HT1080 (cell line): Measurements from ENCODE around the gene CCDC192. TPM values are rescaled to one million over a fixed set of nuclear protein-coding genes. Genes with fewer than 3 reads are reported as not detected.

ENCODE experiments used
- DNase-seq: peaks from one replicate; pipeline ENCODE4 v3.0.0-alpha.2; 2015; ENCODE audit warnings: low read depth
- total RNA-seq: library from RNA; depleted of rRNA; stranded (reverse); fragments of >200 nt; shearing (Covaris generic); gene quantifications from 2 replicates; pipeline ENCODE4 v1.2.3, GENCODE V29; 2014

The CCDC192 gene
- total RNA-seq, 1 experiment from 2014 or later = not detected

- DNase-seq = no peak
Measured at GRCh38 chr5:127916885-127917573, 213.8 kb downstream of the CCDC192 start.

- DNase-seq = no peak
Measured at GRCh38 chr5:127919006-127919796, 216.0 kb downstream of the CCDC192 start.

- DNase-seq = no peak
Measured at GRCh38 chr5:127919818-127920217, 216.6 kb downstream of the CCDC192 start.

- DNase-seq = no peak
Measured at GRCh38 chr5:127920936-127921335, 217.7 kb downstream of the CCDC192 start.

- DNase-seq = no peak
Measured at GRCh38 chr5:127922603-127923002, 219.4 kb downstream of the CCDC192 start.

GRCh38 chr5:127923804-127924570 lies 220.8 kb downstream of the CCDC192 start:
- no peak for DNase-seq

- DNase-seq = no peak
Measured at GRCh38 chr5:127924606-127925005, 221.4 kb downstream of the CCDC192 start.

GRCh38 chr5:127925916-127926315 lies 222.7 kb downstream of the CCDC192 start:
- DNase-seq = peak; percentile 27

GRCh38 chr5:127926974-127927373 lies 223.8 kb downstream of the CCDC192 start:
- no peak for DNase-seq

- no peak for DNase-seq
Measured at GRCh38 chr5:127928053-127928452, 224.9 kb downstream of the CCDC192 start.

- peak; percentile 42 for DNase-seq
Measured at GRCh38 chr5:127930311-127930710, 227.1 kb downstream of the CCDC192 start.

- DNase-seq = no peak
Measured at GRCh38 chr5:127931396-127931795, 228.2 kb downstream of the CCDC192 start.

GRCh38 chr5:127933348-127933747 lies 230.2 kb downstream of the CCDC192 start:
- DNase-seq = no peak

GRCh38 chr5:127934791-127935256 lies 231.6 kb downstream of the CCDC192 start:
- DNase-seq = peak; percentile 97

- no peak for DNase-seq
Measured at GRCh38 chr5:127935398-127935797, 232.2 kb downstream of the CCDC192 start.

- no peak for DNase-seq
Measured at GRCh38 chr5:127936439-127936972, 233.3 kb downstream of the CCDC192 start.

- DNase-seq = no peak
Measured at GRCh38 chr5:127938746-127939145, 235.6 kb downstream of the CCDC192 start.

GRCh38 chr5:127940854-127941253 lies 237.7 kb downstream of the CCDC192 start:
- no peak for DNase-seq

- DNase-seq = no peak
Measured at GRCh38 chr5:127941646-127942045, 238.5 kb downstream of the CCDC192 start.

GRCh38 chr5:127942246-127943060 lies 239.3 kb downstream of the CCDC192 start:
- peak; percentile 69 for DNase-seq

GRCh38 chr5:127943061-127943371 lies 239.8 kb downstream of the CCDC192 start:
- no peak for DNase-seq
